OCI-LY1 (cell line): Measurements from ENCODE around the gene ALDH3B1.

Experiments used
- EZH2 ChIP-seq: fragments of 200-600 bp; sonication (generic), shearing (Covaris generic); IDR thresholded peaks from 2 replicates; pipeline ENCODE4 v1.8.0; 2017; ENCODE audit warnings: borderline replicate concordance, mixed run types, mild to moderate bottlenecking, antibody characterized with exemption, low read length, moderate library complexity, mixed read lengths
- TF ChIP-seq, protein P1 (sequence below): fragments of 200-600 bp; sonication (generic), shearing (Covaris generic); IDR thresholded peaks from 2 replicates; pipeline ENCODE4 v1.5.1; 2017; ENCODE audit warnings: mild to moderate bottlenecking, antibody characterized with exemption, low read length, moderate library complexity, mixed read lengths

DNA sequence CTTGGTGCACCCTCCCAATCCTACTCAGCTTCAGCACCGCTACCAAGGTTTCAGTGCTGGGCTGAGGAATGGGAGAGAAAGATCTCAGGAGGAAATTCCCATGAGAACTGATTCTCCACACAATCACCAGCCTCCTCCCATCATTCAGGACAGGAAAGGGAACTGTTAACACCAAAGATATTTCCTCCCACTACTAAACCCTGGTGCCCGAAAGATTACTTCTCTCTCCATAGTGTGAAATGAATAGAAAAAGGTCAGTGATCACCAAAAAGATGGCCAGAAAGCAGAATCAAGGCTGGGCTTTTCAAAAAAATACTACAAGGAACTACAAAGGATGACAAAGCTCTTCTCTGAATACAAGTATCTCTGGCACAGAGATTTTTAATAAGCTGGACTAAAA is 54.8 kb downstream of the ALDH3B1 start:
- TF ChIP-seq, protein P1, sequence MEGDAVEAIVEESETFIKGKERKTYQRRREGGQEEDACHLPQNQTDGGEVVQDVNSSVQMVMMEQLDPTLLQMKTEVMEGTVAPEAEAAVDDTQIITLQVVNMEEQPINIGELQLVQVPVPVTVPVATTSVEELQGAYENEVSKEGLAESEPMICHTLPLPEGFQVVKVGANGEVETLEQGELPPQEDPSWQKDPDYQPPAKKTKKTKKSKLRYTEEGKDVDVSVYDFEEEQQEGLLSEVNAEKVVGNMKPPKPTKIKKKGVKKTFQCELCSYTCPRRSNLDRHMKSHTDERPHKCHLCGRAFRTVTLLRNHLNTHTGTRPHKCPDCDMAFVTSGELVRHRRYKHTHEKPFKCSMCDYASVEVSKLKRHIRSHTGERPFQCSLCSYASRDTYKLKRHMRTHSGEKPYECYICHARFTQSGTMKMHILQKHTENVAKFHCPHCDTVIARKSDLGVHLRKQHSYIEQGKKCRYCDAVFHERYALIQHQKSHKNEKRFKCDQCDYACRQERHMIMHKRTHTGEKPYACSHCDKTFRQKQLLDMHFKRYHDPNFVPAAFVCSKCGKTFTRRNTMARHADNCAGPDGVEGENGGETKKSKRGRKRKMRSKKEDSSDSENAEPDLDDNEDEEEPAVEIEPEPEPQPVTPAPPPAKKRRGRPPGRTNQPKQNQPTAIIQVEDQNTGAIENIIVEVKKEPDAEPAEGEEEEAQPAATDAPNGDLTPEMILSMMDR: no peak
- TF ChIP-seq EZH2: no peak
